Sigmoid colon (tissue), 3 donors: Measurements from ENCODE around the gene AKIRIN1.

Source experiments
- POLR2A ChIP-seq, 2 donors: fragments of 450-650 bp; IDR thresholded peaks; one replicate each; pipeline ENCODE4 v1.6.1; 2016; ENCODE audit warnings: antibody characterized with exemption in 2 of 2, mild to moderate bottlenecking in 2 of 2, moderate library complexity in 2 of 2
- TF ChIP-seq, protein P1 (sequence below), 4 experiments: fragments of 450-650 bp in 3 of 4; fragments of 200-600 bp in 1 of 4; IDR thresholded peaks; one replicate each; pipeline ENCODE4 v1.5.1; 2016 to 2019; ENCODE audit warnings: antibody characterized with exemption in 4 of 4, mild to moderate bottlenecking in 3 of 4, moderate library complexity in 2 of 4

- no peak for TF ChIP-seq POLR2A (IDR thresholded peaks at IDR 0.05)
- TF ChIP-seq, protein P1, sequence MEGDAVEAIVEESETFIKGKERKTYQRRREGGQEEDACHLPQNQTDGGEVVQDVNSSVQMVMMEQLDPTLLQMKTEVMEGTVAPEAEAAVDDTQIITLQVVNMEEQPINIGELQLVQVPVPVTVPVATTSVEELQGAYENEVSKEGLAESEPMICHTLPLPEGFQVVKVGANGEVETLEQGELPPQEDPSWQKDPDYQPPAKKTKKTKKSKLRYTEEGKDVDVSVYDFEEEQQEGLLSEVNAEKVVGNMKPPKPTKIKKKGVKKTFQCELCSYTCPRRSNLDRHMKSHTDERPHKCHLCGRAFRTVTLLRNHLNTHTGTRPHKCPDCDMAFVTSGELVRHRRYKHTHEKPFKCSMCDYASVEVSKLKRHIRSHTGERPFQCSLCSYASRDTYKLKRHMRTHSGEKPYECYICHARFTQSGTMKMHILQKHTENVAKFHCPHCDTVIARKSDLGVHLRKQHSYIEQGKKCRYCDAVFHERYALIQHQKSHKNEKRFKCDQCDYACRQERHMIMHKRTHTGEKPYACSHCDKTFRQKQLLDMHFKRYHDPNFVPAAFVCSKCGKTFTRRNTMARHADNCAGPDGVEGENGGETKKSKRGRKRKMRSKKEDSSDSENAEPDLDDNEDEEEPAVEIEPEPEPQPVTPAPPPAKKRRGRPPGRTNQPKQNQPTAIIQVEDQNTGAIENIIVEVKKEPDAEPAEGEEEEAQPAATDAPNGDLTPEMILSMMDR (IDR thresholded peaks at IDR 0.05): no peak
Measured at GRCh38 chr1:39023140-39023539, 32.1 kb downstream of the AKIRIN1 start.
